GM12873 (cell line): Measurements from ENCODE around the gene TNC.

Experiments used
- CTCF ChIP-seq: IDR thresholded peaks from 2 replicates; pipeline ENCODE4 v1.5.1; 2012; ENCODE audit warnings: low read depth, mild to moderate bottlenecking, moderate library complexity, low read length, control low read depth; ENCODE audit not compliant: insufficient read depth; ENCODE audit errors: missing control alignments

TNC gene

GRCh38 chr9:114987116-114987515 lies 130.8 kb downstream of the TNC start:
- TF ChIP-seq CTCF = no peak

- no peak for TF ChIP-seq CTCF
Observed at GRCh38 chr9:114985959-114986501, 131.9 kb downstream of the TNC start.

GRCh38 chr9:114981063-114981462 lies 136.9 kb downstream of the TNC start:
- no peak for TF ChIP-seq CTCF

- no peak for TF ChIP-seq CTCF
Observed at GRCh38 chr9:114973216-114973615, 144.7 kb downstream of the TNC start.

GRCh38 chr9:114972510-114973136 lies 145.3 kb downstream of the TNC start:
- TF ChIP-seq CTCF = no peak
